SK-N-SH treated with all-trans-retinoic acid at 6 μM for 48 hours (cell line): ENCODE data around the gene FOXD3.

ENCODE experiments used
- ARNTL ChIP-seq: fragments of 450-650 bp; formaldehyde crosslinking; IDR thresholded peaks from 2 replicates; pipeline ENCODE4 v1.5.0; 2020; ENCODE audit warnings: low read depth, mild to moderate bottlenecking, moderate library complexity, borderline replicate concordance
- CSDC2 ChIP-seq: fragments of 250-450 bp; sonication (Bioruptor Pico); IDR thresholded peaks from 2 replicates; pipeline ENCODE4 v1.5.0; 2020; ENCODE audit warnings: mild to moderate bottlenecking, moderate library complexity
- ISL1 ChIP-seq: fragments of 250-450 bp; sonication (Bioruptor Pico); IDR thresholded peaks from 2 replicates; pipeline ENCODE4 v2.1.2; 2022; ENCODE audit warnings: mild to moderate bottlenecking, moderate library complexity
- OSR1 ChIP-seq: fragments of 250-450 bp; sonication (Bioruptor Pico); IDR thresholded peaks from 2 replicates; pipeline ENCODE4 v1.8.0; 2022; ENCODE audit warnings: moderate library complexity, mild to moderate bottlenecking, inconsistent platforms
- PPARA ChIP-seq: fragments of 250-450 bp; sonication (Bioruptor Pico); IDR thresholded peaks from 2 replicates; pipeline ENCODE4 v1.5.0; 2020; ENCODE audit warnings: mild to moderate bottlenecking, borderline replicate concordance
- RARB ChIP-seq: fragments of 250-450 bp; sonication (Bioruptor Pico); IDR thresholded peaks from 2 replicates; pipeline ENCODE4 v1.8.0; 2021; ENCODE audit warnings: mild to moderate bottlenecking, moderate library complexity
- SNAI2 ChIP-seq: fragments of 250-450 bp; sonication (Bioruptor Pico); IDR thresholded peaks from 2 replicates; pipeline ENCODE4 v1.5.0; 2020; ENCODE audit warnings: mild to moderate bottlenecking, moderate library complexity
- ZFP3 ChIP-seq: fragments of 250-450 bp; sonication (Bioruptor Pico); IDR thresholded peaks from 2 replicates; pipeline ENCODE4 v1.5.0; 2020; ENCODE audit warnings: mild to moderate bottlenecking, moderate library complexity
- ZFP30 ChIP-seq: fragments of 450-650 bp; formaldehyde crosslinking; IDR thresholded peaks from 2 replicates; pipeline ENCODE4 v1.5.0; 2022; ENCODE audit warnings: mild to moderate bottlenecking, moderate library complexity
- ZNF70 ChIP-seq: fragments of 450-650 bp; formaldehyde crosslinking; IDR thresholded peaks from 2 replicates; pipeline ENCODE4 v1.5.0; 2020; ENCODE audit warnings: mild to moderate bottlenecking, moderate library complexity
- ZNF8 ChIP-seq: fragments of 450-650 bp; formaldehyde crosslinking; IDR thresholded peaks from 2 replicates; pipeline ENCODE4 v1.5.0; 2020; ENCODE audit warnings: mild to moderate bottlenecking, moderate library complexity
- TF ChIP-seq, protein P1 (sequence below): fragments of 250-450 bp; sonication (Bioruptor Pico); IDR thresholded peaks from 2 replicates; pipeline ENCODE4 v1.8.0; 2021; ENCODE audit warnings: low read depth, mild to moderate bottlenecking, moderate library complexity, borderline replicate concordance
- TF ChIP-seq, protein P2 (sequence below): fragments of 250-450 bp; sonication (Bioruptor Pico); IDR thresholded peaks from 2 replicates; pipeline ENCODE4 v1.8.0; 2020; ENCODE audit warnings: mild to moderate bottlenecking, moderate library complexity, borderline replicate concordance
- TF ChIP-seq, protein P3 (sequence below): fragments of 250-450 bp; sonication (Bioruptor Pico); IDR thresholded peaks from 2 replicates; pipeline ENCODE4 v1.5.1; 2020; ENCODE audit warnings: low read depth, mild to moderate bottlenecking, moderate library complexity

DNA sequence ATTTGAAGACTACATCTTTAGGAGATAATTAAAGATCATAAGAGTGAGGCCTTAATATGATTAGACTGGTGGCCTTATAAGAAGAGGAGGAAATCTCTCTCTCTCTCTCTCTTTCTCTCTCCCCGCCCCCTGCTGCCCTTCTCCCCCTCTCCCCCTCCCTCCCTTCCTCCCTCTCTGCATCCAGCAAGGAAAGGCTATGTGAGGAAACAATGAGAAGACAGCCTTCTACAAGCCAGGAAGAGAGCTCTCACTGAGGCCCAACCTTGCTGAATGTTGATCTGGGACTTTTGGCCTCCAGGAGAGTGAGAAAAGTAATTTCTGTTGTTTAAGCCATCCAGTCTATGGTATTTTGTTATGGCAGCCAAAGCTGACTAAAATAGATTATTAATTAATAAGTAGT lies 21.6 kb downstream of the FOXD3 start:
- TF ChIP-seq PPARA (CRISPR knock-in tag) (no peak), ARNTL (CRISPR knock-in tag) (no peak), RARB (no peak), ZFP30 (no peak), SNAI2 (CRISPR knock-in tag) (no peak), ISL1 (CRISPR knock-in tag) (no peak), ZNF70 (CRISPR knock-in tag) (no peak), CSDC2 (no peak), ZFP3 (CRISPR knock-in tag) (no peak), ZNF8 (CRISPR knock-in tag) (no peak), OSR1 (CRISPR knock-in tag) (no peak)
- TF ChIP-seq, protein P1, sequence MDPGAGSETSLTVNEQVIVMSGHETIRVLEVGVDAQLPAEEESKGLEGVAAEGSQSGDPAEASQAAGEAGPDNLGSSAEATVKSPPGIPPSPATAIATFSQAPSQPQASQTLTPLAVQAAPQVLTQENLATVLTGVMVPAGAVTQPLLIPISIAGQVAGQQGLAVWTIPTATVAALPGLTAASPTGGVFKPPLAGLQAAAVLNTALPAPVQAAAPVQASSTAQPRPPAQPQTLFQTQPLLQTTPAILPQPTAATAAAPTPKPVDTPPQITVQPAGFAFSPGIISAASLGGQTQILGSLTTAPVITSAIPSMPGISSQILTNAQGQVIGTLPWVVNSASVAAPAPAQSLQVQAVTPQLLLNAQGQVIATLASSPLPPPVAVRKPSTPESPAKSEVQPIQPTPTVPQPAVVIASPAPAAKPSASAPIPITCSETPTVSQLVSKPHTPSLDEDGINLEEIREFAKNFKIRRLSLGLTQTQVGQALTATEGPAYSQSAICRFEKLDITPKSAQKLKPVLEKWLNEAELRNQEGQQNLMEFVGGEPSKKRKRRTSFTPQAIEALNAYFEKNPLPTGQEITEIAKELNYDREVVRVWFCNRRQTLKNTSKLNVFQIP (CRISPR knock-in tag): no peak
- TF ChIP-seq, protein P2, sequence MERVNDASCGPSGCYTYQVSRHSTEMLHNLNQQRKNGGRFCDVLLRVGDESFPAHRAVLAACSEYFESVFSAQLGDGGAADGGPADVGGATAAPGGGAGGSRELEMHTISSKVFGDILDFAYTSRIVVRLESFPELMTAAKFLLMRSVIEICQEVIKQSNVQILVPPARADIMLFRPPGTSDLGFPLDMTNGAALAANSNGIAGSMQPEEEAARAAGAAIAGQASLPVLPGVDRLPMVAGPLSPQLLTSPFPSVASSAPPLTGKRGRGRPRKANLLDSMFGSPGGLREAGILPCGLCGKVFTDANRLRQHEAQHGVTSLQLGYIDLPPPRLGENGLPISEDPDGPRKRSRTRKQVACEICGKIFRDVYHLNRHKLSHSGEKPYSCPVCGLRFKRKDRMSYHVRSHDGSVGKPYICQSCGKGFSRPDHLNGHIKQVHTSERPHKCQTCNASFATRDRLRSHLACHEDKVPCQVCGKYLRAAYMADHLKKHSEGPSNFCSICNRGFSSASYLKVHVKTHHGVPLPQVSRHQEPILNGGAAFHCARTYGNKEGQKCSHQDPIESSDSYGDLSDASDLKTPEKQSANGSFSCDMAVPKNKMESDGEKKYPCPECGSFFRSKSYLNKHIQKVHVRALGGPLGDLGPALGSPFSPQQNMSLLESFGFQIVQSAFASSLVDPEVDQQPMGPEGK (CRISPR knock-in tag): no peak
- TF ChIP-seq, protein P3, sequence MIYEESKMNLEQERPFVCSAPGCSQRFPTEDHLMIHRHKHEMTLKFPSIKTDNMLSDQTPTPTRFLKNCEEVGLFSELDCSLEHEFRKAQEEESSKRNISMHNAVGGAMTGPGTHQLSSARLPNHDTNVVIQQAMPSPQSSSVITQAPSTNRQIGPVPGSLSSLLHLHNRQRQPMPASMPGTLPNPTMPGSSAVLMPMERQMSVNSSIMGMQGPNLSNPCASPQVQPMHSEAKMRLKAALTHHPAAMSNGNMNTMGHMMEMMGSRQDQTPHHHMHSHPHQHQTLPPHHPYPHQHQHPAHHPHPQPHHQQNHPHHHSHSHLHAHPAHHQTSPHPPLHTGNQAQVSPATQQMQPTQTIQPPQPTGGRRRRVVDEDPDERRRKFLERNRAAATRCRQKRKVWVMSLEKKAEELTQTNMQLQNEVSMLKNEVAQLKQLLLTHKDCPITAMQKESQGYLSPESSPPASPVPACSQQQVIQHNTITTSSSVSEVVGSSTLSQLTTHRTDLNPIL: no peak
